Body of pancreas (tissue), 4 donors: ENCODE results near the gene ADCK2.
"Not testable (repeated sequence)": the region's sequence is repeated elsewhere in the genome, so short reads cannot be mapped to it uniquely, and the experiment has no call there.

Source experiments
- POLR2A ChIP-seq, 3 donors: fragments of 450-650 bp; IDR thresholded peaks; one replicate each; pipeline ENCODE4 v1.6.1; 2016; ENCODE audit warnings: antibody characterized with exemption in 3 of 3, mild to moderate bottlenecking in 2 of 3
- TF ChIP-seq, protein P1 (sequence below), 7 experiments: fragments of 450-650 bp in 4 of 7; fragments of 200-600 bp in 3 of 7; sonication (generic) in 3 of 7; IDR thresholded peaks; one replicate each; pipeline ENCODE4 v1.5.1; 2016 to 2019; ENCODE audit warnings: antibody characterized with exemption in 7 of 7

DNA sequence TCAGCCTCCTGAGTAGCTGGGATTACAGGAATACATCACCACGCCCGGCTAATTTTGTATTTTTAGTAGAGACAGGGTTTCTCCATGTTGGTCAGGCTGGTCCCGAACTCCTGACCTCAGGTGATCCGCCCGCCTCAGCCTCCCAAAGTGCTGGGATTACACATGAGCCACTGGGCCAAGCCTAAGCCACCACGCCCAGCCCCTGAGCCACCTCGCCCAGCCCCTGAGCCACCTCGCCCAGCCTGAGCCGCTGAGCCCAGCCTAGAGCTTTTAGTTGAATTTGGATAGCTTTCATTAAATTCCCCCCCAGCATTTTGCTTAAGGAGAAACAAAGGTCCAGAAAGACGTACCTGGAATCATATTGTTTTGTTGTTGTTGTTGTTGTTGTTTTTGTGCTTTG lies 2.9 kb upstream of the ADCK2 start:
- TF ChIP-seq, protein P1, sequence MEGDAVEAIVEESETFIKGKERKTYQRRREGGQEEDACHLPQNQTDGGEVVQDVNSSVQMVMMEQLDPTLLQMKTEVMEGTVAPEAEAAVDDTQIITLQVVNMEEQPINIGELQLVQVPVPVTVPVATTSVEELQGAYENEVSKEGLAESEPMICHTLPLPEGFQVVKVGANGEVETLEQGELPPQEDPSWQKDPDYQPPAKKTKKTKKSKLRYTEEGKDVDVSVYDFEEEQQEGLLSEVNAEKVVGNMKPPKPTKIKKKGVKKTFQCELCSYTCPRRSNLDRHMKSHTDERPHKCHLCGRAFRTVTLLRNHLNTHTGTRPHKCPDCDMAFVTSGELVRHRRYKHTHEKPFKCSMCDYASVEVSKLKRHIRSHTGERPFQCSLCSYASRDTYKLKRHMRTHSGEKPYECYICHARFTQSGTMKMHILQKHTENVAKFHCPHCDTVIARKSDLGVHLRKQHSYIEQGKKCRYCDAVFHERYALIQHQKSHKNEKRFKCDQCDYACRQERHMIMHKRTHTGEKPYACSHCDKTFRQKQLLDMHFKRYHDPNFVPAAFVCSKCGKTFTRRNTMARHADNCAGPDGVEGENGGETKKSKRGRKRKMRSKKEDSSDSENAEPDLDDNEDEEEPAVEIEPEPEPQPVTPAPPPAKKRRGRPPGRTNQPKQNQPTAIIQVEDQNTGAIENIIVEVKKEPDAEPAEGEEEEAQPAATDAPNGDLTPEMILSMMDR (IDR thresholded peaks at IDR 0.05), result not testable (repeated sequence)
- TF ChIP-seq POLR2A (IDR thresholded peaks at IDR 0.05), result not testable (repeated sequence)
